Peyer's patch (tissue), 4 donors: ENCODE data around the gene ATP5ME.

ENCODE experiments used
- POLR2A ChIP-seq, 2 donors: fragments of 450-650 bp; IDR thresholded peaks; one replicate each; pipeline ENCODE4 v1.5.1; 2017; ENCODE audit warnings: antibody characterized with exemption in 2 of 2, mild to moderate bottlenecking in 2 of 2, moderate library complexity in 2 of 2
- TF ChIP-seq, protein P1 (sequence below), 6 experiments: fragments of 450-650 bp in 4 of 6; fragments of 200-600 bp in 2 of 6; sonication (generic) in 1 of 6; IDR thresholded peaks; one replicate each; pipeline ENCODE4 v1.5.1; 2017 to 2019; ENCODE audit warnings: antibody characterized with exemption in 6 of 6, mild to moderate bottlenecking in 3 of 6, moderate library complexity in 1 of 6

DNA sequence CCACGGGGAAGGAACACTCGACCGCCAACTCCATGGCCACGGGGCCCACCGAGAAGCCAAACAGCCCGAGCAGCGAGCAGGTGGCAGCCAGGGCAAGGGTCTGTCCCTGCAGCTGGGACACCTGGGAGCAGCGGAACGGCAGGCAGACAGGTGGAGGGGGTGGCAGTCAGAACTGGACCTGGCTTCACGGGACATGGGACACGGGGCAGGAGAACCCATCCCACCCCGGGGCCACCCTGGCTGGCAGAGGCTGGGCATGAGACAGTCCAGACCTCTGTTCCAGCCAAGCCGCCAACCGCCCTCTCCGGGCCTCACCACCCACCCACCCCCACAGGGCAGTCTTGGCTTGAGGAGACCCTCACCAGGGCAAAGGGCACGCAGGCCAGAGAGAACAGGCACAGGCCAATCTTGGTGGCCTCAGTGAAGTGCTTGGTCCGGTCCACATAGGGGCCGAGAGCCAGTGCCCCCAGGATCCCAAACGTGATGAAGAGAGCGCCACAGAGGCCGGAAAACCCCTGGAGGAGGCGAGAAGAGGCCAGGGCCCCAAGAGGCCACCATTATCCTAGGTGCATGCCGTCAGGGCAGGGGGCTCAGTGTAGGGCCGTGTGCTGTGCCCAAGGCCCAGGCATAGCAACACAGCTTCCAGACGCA lies 9.3 kb upstream of the ATP5ME start:
- TF ChIP-seq, protein P1, sequence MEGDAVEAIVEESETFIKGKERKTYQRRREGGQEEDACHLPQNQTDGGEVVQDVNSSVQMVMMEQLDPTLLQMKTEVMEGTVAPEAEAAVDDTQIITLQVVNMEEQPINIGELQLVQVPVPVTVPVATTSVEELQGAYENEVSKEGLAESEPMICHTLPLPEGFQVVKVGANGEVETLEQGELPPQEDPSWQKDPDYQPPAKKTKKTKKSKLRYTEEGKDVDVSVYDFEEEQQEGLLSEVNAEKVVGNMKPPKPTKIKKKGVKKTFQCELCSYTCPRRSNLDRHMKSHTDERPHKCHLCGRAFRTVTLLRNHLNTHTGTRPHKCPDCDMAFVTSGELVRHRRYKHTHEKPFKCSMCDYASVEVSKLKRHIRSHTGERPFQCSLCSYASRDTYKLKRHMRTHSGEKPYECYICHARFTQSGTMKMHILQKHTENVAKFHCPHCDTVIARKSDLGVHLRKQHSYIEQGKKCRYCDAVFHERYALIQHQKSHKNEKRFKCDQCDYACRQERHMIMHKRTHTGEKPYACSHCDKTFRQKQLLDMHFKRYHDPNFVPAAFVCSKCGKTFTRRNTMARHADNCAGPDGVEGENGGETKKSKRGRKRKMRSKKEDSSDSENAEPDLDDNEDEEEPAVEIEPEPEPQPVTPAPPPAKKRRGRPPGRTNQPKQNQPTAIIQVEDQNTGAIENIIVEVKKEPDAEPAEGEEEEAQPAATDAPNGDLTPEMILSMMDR (IDR thresholded peaks at IDR 0.05), result no peak
- TF ChIP-seq POLR2A (IDR thresholded peaks at IDR 0.05), result no peak
